ENCODE results near the gene ZNF438.

Gene ZNF438

GRCh38 chr10:30813872-30814481, 217.7 kb downstream of the ZNF438 start:
- Histone ChIP-seq H3K36me3 (replicated peaks) (no peaks in the 10 kb centered on the region), H3K27me3 (replicated peaks) (no peaks in the 10 kb centered on the region), H3K27ac (peak overlapping the region; percentile 15), H3K4me3 (ENCODE audit: low read depth, low read length) (no peak overlapping the region)
- peak; percentile 80 for DNase-seq
- TF ChIP-seq CTCF (IDR thresholded peaks at IDR 0.05; ENCODE audit: low read depth, low read length, missing control alignments) = no peak
- in situ Hi-C loops (cut with HindIII; ENCODE audit: low pct_ligation_motif_present, low sequenced_read_pairs) = no loop called here

- in situ Hi-C loops (cut with HindIII; ENCODE audit: low pct_ligation_motif_present, low sequenced_read_pairs) = no loop called here
- Histone ChIP-seq H3K27me3 (replicated peaks) (no peaks in the 10 kb centered on the region), H3K4me3 (ENCODE audit: low read depth, low read length) (no peak overlapping the region), H3K27ac (peak overlapping the region; percentile 62), H3K36me3 (replicated peaks) (no peaks in the 10 kb centered on the region)
- peak; percentile 86 for DNase-seq
- no peak for TF ChIP-seq CTCF (IDR thresholded peaks at IDR 0.05; ENCODE audit: low read depth, low read length, missing control alignments)
Observed at GRCh38 chr10:30812018-30812851, 219.4 kb downstream of the ZNF438 start.

GRCh38 chr10:30811276-30812017, 220.2 kb downstream of the ZNF438 start:
- Histone ChIP-seq H3K36me3 (replicated peaks) (no peaks in the 10 kb centered on the region), H3K4me3 (ENCODE audit: low read depth, low read length) (no peak overlapping the region), H3K27me3 (replicated peaks) (no peaks in the 10 kb centered on the region), H3K27ac (no peak overlapping the region)
- in situ Hi-C loops (cut with HindIII; ENCODE audit: low pct_ligation_motif_present, low sequenced_read_pairs) = no loop called here
- DNase-seq = no peak
- TF ChIP-seq CTCF (IDR thresholded peaks at IDR 0.05; ENCODE audit: low read depth, low read length, missing control alignments) = no peak

- no peaks in the 10 kb centered on the region for H3K27me3 ChIP-seq (replicated peaks)
- no peak for DNase-seq
- TF ChIP-seq CTCF (IDR thresholded peaks at IDR 0.05; ENCODE audit: low read depth, low read length, missing control alignments) = no peak
- H3K4me3 ChIP-seq (ENCODE audit: low read depth, low read length) = no peak overlapping the region
- no peak overlapping the region for H3K27ac ChIP-seq
- no peaks in the 10 kb centered on the region for H3K36me3 ChIP-seq (replicated peaks)
- in situ Hi-C loops (cut with HindIII; ENCODE audit: low pct_ligation_motif_present, low sequenced_read_pairs) = no loop called here
Observed at GRCh38 chr10:30810416-30810815, 221.2 kb downstream of the ZNF438 start.

GRCh38 chr10:30806850-30807249, 224.8 kb downstream of the ZNF438 start:
- Histone ChIP-seq H3K27me3 (replicated peaks) (no peaks in the 10 kb centered on the region), H3K4me3 (ENCODE audit: low read depth, low read length) (no peak overlapping the region), H3K36me3 (replicated peaks) (no peaks in the 10 kb centered on the region), H3K27ac (no peak overlapping the region)
- TF ChIP-seq CTCF (IDR thresholded peaks at IDR 0.05; ENCODE audit: low read depth, low read length, missing control alignments) = no peak
- no peak for DNase-seq
- in situ Hi-C loops (cut with HindIII; ENCODE audit: low pct_ligation_motif_present, low sequenced_read_pairs) = no loop called here
